Right renal pelvis (tissue), 4 donors: ENCODE data around the gene LRRC47. TPM values are rescaled to one million over a fixed set of nuclear protein-coding genes. Genes with fewer than 3 reads are reported as not detected.
A peak's percentile ranks its signal among the peaks of the same experiment; 100 is the strongest.

Experiments
- DNase-seq, 4 donors: peaks; one replicate each; pipeline ENCODE4 v3.0.0-alpha.2; 2013; ENCODE audit warnings: low read depth in 4 of 4, low spot score in 3 of 4, missing footprints in 1 of 4
- polyA plus RNA-seq, 4 donors: library from polyadenylated mRNA; unstranded; fragments of 120-200 nt; gene quantifications; one replicate each; pipeline ENCODE4 v1.2.1, GENCODE V29; 2013; ENCODE audit not compliant: insufficient read length in 4 of 4

The LRRC47 gene
- polyA plus RNA-seq: 10 to 100 TPM; 66.6 to 75.8 (median 69.8) TPM

- DNase-seq: peak; percentile 75 to 84 (median 80)
Observed at GRCh38 chr1:3796215-3797061, at the start of gene LRRC47. TSS of gene LRRC47 (minus strand) at chr1:3796498. CDS start at chr1:3796476, 22 bp downstream.

GRCh38 chr1:3842912-3843311 is 46.6 kb upstream of the LRRC47 start:
- DNase-seq: no peak

GRCh38 chr1:3841491-3841890 is 45.2 kb upstream of the LRRC47 start:
- DNase-seq: no peak

- no peak for DNase-seq
Observed at GRCh38 chr1:3838788-3839187, 42.5 kb upstream of the LRRC47 start.

GRCh38 chr1:3837685-3838084 is 41.4 kb upstream of the LRRC47 start:
- DNase-seq: no peak

GRCh38 chr1:3837200-3837599 is 40.9 kb upstream of the LRRC47 start:
- no peak for DNase-seq

GRCh38 chr1:3836421-3836820 is 40.1 kb upstream of the LRRC47 start:
- DNase-seq: no peak

- no peak for DNase-seq
Observed at GRCh38 chr1:3834701-3835100, 38.4 kb upstream of the LRRC47 start.

GRCh38 chr1:3831689-3832088 is 35.4 kb upstream of the LRRC47 start:
- DNase-seq: no peak

GRCh38 chr1:3828391-3828790 is 32.1 kb upstream of the LRRC47 start:
- DNase-seq: no peak

GRCh38 chr1:3827813-3828307 is 31.6 kb upstream of the LRRC47 start:
- no peak for DNase-seq

- DNase-seq: no peak
Observed at GRCh38 chr1:3825356-3825755, 29.1 kb upstream of the LRRC47 start.

GRCh38 chr1:3824650-3825049 is 28.4 kb upstream of the LRRC47 start:
- DNase-seq: no peak

- DNase-seq: no peak
Observed at GRCh38 chr1:3822421-3822820, 26.1 kb upstream of the LRRC47 start.

GRCh38 chr1:3821908-3822307 is 25.6 kb upstream of the LRRC47 start:
- no peak for DNase-seq

- no peak for DNase-seq
Observed at GRCh38 chr1:3821447-3821846, 25.1 kb upstream of the LRRC47 start.

GRCh38 chr1:3821004-3821403 is 24.7 kb upstream of the LRRC47 start:
- no peak for DNase-seq

- no peak for DNase-seq
Observed at GRCh38 chr1:3820316-3820715, 24.0 kb upstream of the LRRC47 start.

- no peak for DNase-seq
Observed at GRCh38 chr1:3819771-3820200, 23.5 kb upstream of the LRRC47 start.

GRCh38 chr1:3817821-3818597 is 21.7 kb upstream of the LRRC47 start:
- DNase-seq: no peak

- DNase-seq: no peak
Observed at GRCh38 chr1:3817138-3817740, 20.9 kb upstream of the LRRC47 start.
